HepG2 (cell line): ENCODE measurements around the gene CENPB. TPM values are rescaled to one million over a fixed set of nuclear protein-coding genes. Genes with fewer than 3 reads are reported as not detected.
A peak's percentile ranks its signal among the peaks of the same experiment; 100 is the strongest.

Source experiments
- AGO2 ChIP-seq: fragments of 200-400 bp; formaldehyde crosslinking; optimal IDR thresholded peaks from 2 replicates; pipeline ENCODE3; 2017; ENCODE audit warnings: mild to moderate bottlenecking, low read depth, low read length, moderate library complexity
- CEBPG ChIP-seq: IDR thresholded peaks from 2 replicates; pipeline ENCODE4 v1.6.1; 2016
- CHCHD3 ChIP-seq: sonication (generic); formaldehyde crosslinking; IDR thresholded peaks from 2 replicates; pipeline ENCODE4 v1.8.0; 2022; ENCODE audit warnings: mild to moderate bottlenecking, missing genetic modification reagents, moderate library complexity
- FOXC1 ChIP-seq: sonication (generic); formaldehyde crosslinking; IDR thresholded peaks from 2 replicates; pipeline ENCODE4 v1.8.0; 2022; ENCODE audit warnings: mild to moderate bottlenecking, missing genetic modification reagents, borderline replicate concordance
- GFI1 ChIP-seq: sonication (generic); formaldehyde crosslinking; IDR thresholded peaks from 2 replicates; pipeline ENCODE4 v1.5.0; 2020; ENCODE audit warnings: missing genetic modification reagents, mild to moderate bottlenecking, borderline replicate concordance
- HMG20A ChIP-seq: IDR thresholded peaks from 2 replicates; pipeline ENCODE4 v1.6.1; 2016; ENCODE audit warnings: borderline replicate concordance
- KLF12 ChIP-seq: sonication (generic); formaldehyde crosslinking; IDR thresholded peaks from 2 replicates; pipeline ENCODE4 v1.4.0; 2020; ENCODE audit warnings: missing genetic modification reagents, borderline replicate concordance
- MXI1 ChIP-seq: IDR thresholded peaks from 3 replicates; pipeline ENCODE4 v1.6.1; 2012; ENCODE audit warnings: low read depth, low read length, inconsistent platforms, borderline replicate concordance
- NFE2 ChIP-seq: sonication (generic); formaldehyde crosslinking; IDR thresholded peaks from 2 replicates; pipeline ENCODE4 v1.4.0; 2020; ENCODE audit warnings: missing genetic modification reagents
- SIX4 ChIP-seq: sonication (generic); formaldehyde crosslinking; IDR thresholded peaks from 2 replicates; pipeline ENCODE4 v1.4.0; 2020; ENCODE audit warnings: missing genetic modification reagents
- SOX13 ChIP-seq, 3 experiments: fragments of 450-650 bp in 1 of 3; sonication (generic) in 1 of 3; formaldehyde crosslinking in 1 of 3; IDR thresholded peaks in 2 of 3; conservative IDR thresholded peaks in 1 of 3; 2 replicates each; pipeline versions ENCODE4 v1.5.0 to v1.6.1; 2016 to 2020; ENCODE audit warnings: antibody characterized with exemption in 1 of 3, mild to moderate bottlenecking in 1 of 3, missing compliant biosample characterization in 1 of 3, missing genetic modification reagents in 1 of 3, moderate library complexity in 1 of 3
- TARDBP ChIP-seq: sonication (generic); formaldehyde crosslinking; IDR thresholded peaks from 2 replicates; pipeline ENCODE4 v1.8.0; 2022; ENCODE audit warnings: mild to moderate bottlenecking, missing genetic modification reagents
- ZNF263 ChIP-seq: sonication (generic); formaldehyde crosslinking; IDR thresholded peaks from 2 replicates; pipeline ENCODE4 v1.4.0; 2020; ENCODE audit warnings: missing genetic modification reagents
- ZNF34 ChIP-seq: sonication (generic); formaldehyde crosslinking; IDR thresholded peaks from 2 replicates; pipeline ENCODE4 v1.4.0; 2020; ENCODE audit warnings: mild to moderate bottlenecking, missing genetic modification reagents, borderline replicate concordance
- ZNF550 ChIP-seq: sonication (generic); formaldehyde crosslinking; IDR thresholded peaks from 2 replicates; pipeline ENCODE4 v1.4.0; 2020; ENCODE audit warnings: mild to moderate bottlenecking, missing genetic modification reagents, borderline replicate concordance
- ZNF644 ChIP-seq: IDR thresholded peaks from 2 replicates; pipeline ENCODE4 v1.6.1; 2016; ENCODE audit warnings: low read depth
- polyA plus RNA-seq, 8 experiments: library from polyadenylated mRNA; depleted of rRNA in 3 of 8; stranded (reverse) in 7 of 8; unstranded in 1 of 8; fragments of >200 nt; fragmentation: Illumina TruSeq in 4 of 8; extraction: Trizol in 4 of 8; gene quantifications; 2 replicates each; pipeline versions ENCODE4 v1.2.1 to v1.2.3, GENCODE V29; 2011 to 2016; ENCODE audit warnings: low read depth in 4 of 8, missing spikeins in 1 of 8, mixed read lengths in 1 of 8; ENCODE audit not compliant: insufficient read depth in 1 of 8
- total RNA-seq, 5 experiments: library from RNA; depleted of rRNA; stranded (reverse); fragments of >200 nt; fragmentation: Illumina TruSeq; extraction: Trizol; gene quantifications; 2 replicates each; pipeline ENCODE4 v1.2.3, GENCODE V29; 2016; ENCODE audit warnings: low read depth in 1 of 5
- TF ChIP-seq, protein P1 (sequence below): IDR thresholded peaks from 2 replicates; pipeline ENCODE4 v1.6.1; 2016; ENCODE audit warnings: low read depth
- TF ChIP-seq, protein P2 (sequence below): sonication (generic); formaldehyde crosslinking; IDR thresholded peaks from 2 replicates; pipeline ENCODE4 v1.8.1; 2023; ENCODE audit warnings: missing genetic modification reagents, inconsistent platforms, borderline replicate concordance
- TF ChIP-seq, protein P3 (sequence below): IDR thresholded peaks from 2 replicates; pipeline ENCODE4 v1.6.1; 2016; ENCODE audit warnings: low read depth, missing genetic modification reagents, missing compliant biosample characterization
- TF ChIP-seq, protein P4 (sequence below): sonication (generic); formaldehyde crosslinking; IDR thresholded peaks from 2 replicates; pipeline ENCODE4 v1.8.0; 2022; ENCODE audit warnings: missing genetic modification reagents, mild to moderate bottlenecking, borderline replicate concordance

The CENPB gene
- total and polyA plus RNA-seq, 2 of the 13 experiments (the other 11 are each of a cell fraction or from before 2014, with no cell fraction given) = 10.4 to 54.5 TPM

DNA sequence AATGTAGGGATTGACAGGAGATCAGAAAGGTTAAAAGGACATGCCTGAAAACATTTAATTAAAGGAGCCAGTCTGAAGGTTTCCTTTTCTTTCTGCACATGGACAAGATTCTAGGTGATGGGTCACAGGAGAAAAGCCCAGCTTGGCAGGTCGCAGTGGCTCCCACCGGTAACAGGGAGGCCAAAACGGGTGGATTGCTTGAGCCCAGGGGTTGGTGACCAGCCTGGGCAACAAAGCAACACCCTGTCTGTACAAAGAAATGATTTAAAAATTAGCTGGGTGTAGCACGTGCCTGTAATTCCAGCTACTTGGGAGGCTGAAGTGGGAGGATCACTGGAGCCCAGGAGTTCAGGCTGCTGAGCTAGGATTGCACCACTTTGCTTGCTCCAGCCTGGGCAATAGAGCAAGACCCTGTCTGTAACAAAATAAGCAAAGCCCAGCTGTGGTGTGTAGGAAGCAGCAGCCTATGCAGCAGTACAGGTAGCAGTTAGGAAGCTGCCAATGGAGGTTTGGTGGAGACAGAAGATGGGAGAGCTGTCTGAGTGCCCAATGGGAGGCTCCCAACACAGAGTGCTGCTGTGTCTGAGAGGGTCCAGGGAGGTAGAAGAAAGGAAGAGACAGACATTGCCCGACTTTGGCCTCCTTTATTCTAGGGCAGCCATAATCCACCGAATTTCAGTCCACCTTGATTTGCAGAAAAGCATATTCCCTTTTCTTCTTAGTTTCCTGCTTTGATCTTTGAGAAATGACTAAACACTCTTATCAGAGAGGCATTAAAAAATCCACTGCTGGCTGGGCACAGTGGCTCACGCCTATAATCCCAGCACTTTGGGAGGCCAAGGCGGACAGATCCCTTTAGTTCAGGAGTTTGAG lies 26.7 kb upstream of the CENPB start (continued):
- TF ChIP-seq MXI1 = no peak
- no peak for TF ChIP-seq KLF12
- no peak for TF ChIP-seq ZNF550 (CRISPR knock-in tag)
- no peak for TF ChIP-seq ZNF644 (CRISPR knock-in tag)
- TF ChIP-seq ZNF34 = no peak
- no peak for TF ChIP-seq NFE2 (CRISPR knock-in tag)
- TF ChIP-seq, protein P1, sequence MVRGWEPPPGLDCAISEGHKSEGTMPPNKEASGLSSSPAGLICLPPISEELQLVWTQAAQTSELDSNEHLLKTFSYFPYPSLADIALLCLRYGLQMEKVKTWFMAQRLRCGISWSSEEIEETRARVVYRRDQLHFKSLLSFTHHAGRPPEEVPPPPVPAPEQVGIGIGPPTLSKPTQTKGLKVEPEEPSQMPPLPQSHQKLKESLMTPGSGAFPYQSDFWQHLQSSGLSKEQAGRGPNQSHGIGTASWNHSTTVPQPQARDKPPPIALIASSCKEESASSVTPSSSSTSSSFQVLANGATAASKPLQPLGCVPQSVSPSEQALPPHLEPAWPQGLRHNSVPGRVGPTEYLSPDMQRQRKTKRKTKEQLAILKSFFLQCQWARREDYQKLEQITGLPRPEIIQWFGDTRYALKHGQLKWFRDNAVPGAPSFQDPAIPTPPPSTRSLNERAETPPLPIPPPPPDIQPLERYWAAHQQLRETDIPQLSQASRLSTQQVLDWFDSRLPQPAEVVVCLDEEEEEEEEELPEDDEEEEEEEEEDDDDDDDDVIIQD (CRISPR knock-in tag) = no peak
- no peak for TF ChIP-seq TARDBP (CRISPR knock-in tag)
- no peak for TF ChIP-seq GFI1 (CRISPR knock-in tag)
- TF ChIP-seq ZNF263 (CRISPR knock-in tag) = 0 out of 2 replicates have a peak, but pooled peaks have one; percentile 48
- no peak for TF ChIP-seq SIX4 (CRISPR knock-in tag)
- TF ChIP-seq, protein P2, sequence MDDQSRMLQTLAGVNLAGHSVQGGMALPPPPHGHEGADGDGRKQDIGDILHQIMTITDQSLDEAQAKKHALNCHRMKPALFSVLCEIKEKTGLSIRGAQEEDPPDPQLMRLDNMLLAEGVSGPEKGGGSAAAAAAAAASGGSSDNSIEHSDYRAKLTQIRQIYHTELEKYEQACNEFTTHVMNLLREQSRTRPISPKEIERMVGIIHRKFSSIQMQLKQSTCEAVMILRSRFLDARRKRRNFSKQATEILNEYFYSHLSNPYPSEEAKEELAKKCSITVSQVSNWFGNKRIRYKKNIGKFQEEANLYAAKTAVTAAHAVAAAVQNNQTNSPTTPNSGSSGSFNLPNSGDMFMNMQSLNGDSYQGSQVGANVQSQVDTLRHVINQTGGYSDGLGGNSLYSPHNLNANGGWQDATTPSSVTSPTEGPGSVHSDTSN (CRISPR knock-in tag) = no peak
- peak; percentile 43 for TF ChIP-seq CEBPG (CRISPR knock-in tag)
- TF ChIP-seq, protein P3, sequence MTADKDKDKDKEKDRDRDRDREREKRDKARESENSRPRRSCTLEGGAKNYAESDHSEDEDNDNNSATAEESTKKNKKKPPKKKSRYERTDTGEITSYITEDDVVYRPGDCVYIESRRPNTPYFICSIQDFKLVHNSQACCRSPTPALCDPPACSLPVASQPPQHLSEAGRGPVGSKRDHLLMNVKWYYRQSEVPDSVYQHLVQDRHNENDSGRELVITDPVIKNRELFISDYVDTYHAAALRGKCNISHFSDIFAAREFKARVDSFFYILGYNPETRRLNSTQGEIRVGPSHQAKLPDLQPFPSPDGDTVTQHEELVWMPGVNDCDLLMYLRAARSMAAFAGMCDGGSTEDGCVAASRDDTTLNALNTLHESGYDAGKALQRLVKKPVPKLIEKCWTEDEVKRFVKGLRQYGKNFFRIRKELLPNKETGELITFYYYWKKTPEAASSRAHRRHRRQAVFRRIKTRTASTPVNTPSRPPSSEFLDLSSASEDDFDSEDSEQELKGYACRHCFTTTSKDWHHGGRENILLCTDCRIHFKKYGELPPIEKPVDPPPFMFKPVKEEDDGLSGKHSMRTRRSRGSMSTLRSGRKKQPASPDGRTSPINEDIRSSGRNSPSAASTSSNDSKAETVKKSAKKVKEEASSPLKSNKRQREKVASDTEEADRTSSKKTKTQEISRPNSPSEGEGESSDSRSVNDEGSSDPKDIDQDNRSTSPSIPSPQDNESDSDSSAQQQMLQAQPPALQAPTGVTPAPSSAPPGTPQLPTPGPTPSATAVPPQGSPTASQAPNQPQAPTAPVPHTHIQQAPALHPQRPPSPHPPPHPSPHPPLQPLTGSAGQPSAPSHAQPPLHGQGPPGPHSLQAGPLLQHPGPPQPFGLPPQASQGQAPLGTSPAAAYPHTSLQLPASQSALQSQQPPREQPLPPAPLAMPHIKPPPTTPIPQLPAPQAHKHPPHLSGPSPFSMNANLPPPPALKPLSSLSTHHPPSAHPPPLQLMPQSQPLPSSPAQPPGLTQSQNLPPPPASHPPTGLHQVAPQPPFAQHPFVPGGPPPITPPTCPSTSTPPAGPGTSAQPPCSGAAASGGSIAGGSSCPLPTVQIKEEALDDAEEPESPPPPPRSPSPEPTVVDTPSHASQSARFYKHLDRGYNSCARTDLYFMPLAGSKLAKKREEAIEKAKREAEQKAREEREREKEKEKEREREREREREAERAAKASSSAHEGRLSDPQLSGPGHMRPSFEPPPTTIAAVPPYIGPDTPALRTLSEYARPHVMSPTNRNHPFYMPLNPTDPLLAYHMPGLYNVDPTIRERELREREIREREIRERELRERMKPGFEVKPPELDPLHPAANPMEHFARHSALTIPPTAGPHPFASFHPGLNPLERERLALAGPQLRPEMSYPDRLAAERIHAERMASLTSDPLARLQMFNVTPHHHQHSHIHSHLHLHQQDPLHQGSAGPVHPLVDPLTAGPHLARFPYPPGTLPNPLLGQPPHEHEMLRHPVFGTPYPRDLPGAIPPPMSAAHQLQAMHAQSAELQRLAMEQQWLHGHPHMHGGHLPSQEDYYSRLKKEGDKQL (CRISPR knock-in tag) = no peak
- TF ChIP-seq AGO2 = no peak
- no peak for TF ChIP-seq SOX13 (IDR thresholded peaks at IDR 0.05)
- TF ChIP-seq SOX13 (CRISPR knock-in tag; conservative IDR thresholded peaks at IDR 0.05 in 1 of 2, IDR thresholded peaks at IDR 0.05 in 1 of 2) = no peak
- TF ChIP-seq, protein P4, sequence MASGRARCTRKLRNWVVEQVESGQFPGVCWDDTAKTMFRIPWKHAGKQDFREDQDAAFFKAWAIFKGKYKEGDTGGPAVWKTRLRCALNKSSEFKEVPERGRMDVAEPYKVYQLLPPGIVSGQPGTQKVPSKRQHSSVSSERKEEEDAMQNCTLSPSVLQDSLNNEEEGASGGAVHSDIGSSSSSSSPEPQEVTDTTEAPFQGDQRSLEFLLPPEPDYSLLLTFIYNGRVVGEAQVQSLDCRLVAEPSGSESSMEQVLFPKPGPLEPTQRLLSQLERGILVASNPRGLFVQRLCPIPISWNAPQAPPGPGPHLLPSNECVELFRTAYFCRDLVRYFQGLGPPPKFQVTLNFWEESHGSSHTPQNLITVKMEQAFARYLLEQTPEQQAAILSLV = peak; percentile 30; the same call in 1 of the 2 replicates
- no peak for TF ChIP-seq HMG20A (CRISPR knock-in tag)
- TF ChIP-seq CHCHD3 (CRISPR knock-in tag) = no peak
- TF ChIP-seq FOXC1 = no peak
